Endothelial cell of hepatic sinusoid (primary cell): Measurements from ENCODE around the gene DSCAM.
"Not testable (repeated sequence)": the region's sequence is repeated elsewhere in the genome, so short reads cannot be mapped to it uniquely, and the experiment has no call there.

Source experiments
- in situ Hi-C: cut with HindIII; loops from 2 replicates; pipeline ENCODE4 v1.10.0; 2017; ENCODE audit warnings: low sequenced_read_pairs

Gene DSCAM

DNA sequence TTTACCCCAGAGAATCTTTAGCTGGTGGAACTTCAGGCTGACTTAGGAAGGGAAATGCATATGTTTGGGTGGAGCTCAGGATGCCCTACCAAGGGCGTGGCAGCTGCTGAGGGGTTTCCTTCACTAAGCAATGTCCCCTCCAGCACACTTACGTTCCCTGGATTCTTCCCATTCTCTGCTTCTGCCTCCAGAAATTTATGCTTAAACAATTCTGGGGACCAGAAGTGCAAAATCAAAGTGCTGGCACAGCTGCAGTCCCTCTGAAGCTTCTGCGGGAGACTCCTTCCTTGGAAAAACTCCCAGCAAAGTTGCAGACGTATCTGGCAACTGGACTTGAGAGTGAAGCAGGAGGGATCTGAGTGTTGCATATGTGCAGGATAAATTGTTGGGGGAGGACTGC is 576.9 kb downstream of the DSCAM start:
- in situ Hi-C loops, result no loop called here

DNA sequence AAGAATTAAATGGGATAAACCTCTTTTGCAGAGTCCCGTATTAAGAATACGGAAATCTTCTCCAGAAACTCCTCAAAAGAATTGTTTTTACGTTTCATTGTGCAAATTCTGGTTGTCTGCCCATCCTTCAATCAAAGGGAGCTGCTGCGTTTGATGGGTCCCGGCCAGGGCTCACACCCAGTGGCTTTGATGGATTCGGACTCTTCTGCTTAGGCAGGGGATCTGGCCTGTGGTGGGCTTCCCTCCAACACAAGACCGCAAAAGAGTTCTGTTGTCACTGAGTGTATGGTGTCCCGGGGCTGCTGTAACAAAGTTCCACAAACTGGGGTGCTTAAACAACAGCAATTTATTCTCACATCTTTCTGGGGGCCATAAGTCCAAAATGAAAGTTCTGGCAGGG is 577.7 kb downstream of the DSCAM start:
- in situ Hi-C loops, result no loop called here

DNA sequence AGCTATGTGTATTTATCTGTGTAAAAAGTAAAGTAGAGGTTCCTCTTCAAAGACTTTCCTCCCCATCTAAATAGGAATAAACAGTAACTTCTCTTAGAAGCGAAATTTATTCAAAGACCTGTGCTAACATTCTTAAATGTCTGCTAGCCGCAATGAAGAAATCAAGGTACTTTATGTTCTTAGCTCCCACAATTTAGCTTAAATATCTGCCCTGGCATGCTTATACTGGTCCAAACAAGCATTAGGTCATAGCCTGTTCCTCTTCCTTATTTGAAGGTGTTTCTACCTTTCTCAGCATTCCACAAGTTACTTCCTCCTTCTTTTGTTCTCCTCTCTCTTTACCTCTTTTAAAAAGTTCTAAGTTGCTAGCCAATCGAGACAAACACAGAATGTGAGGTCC is 588.5 kb downstream of the DSCAM start:
- in situ Hi-C loops, result not testable (repeated sequence)

DNA sequence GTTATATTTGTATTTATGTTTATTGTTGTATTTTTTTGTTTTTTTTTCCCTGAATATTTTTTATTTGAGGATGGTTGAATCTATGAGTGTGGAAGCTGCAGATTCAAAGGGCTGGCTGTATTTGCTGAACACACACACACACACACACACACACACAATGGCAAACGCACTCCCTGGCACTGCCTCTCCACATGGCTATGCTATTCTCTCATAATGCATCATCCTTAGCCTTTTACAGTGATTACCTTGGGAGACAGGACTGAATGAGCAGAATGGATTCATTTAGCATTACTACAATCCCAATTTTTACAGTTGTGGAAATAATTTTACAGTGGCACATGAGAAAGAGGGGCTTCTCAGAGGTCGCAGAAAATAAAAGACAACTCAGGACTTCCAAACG is 589.6 kb downstream of the DSCAM start:
- in situ Hi-C loops, result no loop called here

DNA sequence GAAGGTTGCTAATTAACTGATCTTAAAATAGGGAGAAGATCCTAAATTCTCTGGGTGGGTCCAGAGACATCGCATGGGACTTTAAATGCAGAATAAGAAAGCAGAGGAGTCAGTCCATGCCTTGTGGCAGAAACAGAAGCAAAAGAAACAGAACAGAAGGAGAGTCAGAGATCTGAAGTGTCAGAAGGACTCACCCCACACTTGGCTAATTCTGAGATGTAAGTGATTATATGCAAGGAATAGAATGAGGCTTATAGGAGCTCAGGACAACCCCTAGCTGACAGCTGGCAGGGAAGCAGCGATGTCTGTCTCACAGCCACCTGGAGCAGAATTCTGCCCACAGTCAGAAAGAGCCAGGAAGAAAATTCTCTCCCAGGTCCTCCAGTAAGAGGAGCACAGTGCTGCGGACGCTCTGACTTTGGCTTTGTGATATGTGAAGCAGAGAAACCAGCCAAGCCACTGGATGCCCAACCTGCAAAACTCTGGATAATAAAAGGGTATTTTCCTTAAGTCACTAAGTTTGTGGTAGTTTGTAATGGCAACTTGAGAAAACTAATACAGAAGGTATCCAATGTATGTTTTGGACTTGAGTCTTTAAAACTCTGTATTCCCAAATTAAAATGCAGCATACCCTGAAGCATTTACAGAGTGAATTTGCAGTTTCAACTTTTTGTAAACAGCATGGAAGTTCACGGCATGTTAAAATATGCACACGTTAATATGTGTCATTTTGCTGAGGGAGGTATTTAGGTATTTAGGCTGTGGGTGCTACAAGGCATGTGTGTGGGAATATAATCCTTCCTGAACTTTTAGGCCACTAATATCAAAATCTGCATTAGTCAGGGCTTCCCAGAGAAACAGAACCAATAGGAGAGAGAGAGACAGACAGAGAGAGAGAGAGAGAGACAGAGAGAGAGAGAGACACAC is 591.2 kb downstream of the DSCAM start:
- in situ Hi-C loops, result no loop called here

DNA sequence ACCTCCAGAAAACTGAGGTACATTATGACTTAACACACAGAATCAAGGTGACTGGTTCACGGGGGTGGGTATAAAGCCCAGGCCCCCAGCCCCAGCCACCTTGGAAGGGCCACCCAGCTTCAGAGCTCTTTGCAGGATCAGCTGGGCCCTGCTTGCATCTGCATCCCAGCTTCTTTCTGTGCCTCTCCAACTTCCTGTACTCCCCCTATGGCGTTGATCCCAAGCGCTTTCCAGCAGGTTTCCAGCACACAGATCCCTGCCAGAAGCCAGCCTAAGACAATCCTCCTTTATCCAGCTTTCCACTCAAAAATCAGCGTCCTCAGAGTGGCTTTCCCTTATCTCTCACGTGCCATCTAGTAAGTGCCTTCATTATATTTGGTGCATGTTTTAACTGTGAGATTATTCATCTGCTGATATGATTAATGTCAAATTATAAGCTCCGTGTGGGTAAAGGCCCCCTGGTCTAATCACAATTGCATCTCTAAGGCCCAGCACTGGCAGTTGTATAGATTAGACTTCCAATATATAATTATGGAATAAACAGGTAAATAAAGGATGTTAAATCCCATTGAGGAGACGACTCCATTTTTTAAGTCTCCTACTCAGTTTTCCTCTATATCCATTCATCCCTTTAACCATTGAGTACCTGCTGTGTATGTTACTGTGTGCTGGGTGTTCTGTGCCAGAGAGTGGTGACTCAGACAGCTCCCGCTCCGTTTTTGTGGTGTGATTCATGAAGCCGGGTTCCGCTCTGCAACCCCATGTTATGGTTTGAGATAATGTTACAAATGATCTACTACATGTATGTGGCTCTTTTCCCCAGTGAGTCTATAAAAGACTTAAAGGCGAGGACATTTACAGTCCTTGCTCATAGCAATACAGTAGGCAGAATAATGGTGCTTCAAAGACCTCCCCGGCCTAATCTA is 592.2 kb downstream of the DSCAM start:
- in situ Hi-C loops, result no loop called here

DNA sequence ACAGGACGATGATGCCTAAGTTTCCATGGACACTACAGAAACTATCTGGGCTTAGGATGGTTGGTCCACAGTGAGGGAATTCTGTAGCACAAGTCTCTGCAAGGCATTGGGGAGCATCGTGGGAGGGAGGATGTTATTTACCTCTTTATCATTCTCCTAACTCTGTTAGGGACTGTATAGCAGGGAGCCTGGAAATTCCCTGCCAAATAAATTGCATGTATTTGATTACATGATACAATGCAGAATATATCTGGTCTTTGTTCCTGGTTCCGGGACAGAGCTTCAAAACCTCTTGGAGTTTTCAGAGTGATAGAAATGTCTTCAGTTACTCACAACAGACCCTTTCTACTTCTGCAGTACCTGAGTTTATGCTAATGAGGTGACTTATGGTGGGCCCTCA is 593.8 kb downstream of the DSCAM start:
- in situ Hi-C loops, result no loop called here

DNA sequence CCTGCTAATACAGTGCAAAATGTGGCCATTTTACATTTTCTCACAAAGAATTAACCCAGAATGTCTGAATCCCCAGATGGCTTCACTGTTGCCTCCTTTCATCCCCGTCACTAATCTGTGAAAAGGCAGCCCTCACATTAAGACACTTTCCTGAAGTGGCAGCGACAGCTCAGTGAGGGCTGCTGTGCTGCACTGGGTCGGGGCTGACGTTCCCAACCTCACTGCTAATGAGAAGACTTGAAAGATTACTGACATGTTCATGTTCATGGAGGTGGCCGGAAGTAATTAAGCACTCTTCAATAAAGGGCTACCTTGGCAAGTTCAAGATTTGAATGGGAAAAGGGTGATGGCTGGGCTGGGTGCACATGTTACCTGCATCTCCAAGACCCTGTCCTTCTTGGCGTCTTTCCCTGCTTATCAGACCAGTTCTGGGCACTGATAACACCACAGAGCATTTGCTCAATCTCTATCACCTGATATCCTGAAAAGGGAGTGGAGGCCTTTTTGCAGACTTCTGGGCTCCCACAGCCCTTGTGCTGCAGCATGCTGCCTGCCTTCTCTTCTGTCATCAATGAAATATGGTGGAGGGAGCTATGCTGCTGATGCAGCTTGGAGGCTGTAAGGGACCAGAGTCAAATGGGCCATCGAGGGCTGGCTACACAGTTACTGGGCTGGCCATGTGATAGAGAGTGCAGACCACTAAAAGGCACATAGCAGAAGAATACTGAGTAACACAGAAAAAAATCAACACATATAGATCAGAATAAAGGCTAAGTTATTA is 596.3 kb downstream of the DSCAM start:
- in situ Hi-C loops, result no loop called here

DNA sequence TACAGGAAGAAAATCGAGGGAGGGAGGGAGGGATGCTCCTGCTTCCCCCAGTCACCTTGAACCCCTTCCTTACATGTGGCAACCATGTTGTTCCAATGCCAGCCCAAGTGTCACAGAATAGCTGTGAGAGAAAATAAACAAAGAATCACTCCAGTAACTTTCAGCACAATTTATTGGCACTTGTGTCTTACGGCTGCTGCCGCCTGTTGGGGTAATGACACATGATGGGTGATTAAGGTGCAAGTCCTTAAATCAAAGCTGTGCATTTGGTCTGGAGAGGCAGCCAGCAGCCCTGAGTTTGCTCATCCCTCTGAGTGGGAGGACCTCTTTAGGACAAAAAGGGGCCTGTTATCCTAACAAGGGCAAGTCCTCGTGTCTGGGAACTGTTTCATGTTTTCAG is 602.0 kb downstream of the DSCAM start:
- in situ Hi-C loops, result no loop called here

DNA sequence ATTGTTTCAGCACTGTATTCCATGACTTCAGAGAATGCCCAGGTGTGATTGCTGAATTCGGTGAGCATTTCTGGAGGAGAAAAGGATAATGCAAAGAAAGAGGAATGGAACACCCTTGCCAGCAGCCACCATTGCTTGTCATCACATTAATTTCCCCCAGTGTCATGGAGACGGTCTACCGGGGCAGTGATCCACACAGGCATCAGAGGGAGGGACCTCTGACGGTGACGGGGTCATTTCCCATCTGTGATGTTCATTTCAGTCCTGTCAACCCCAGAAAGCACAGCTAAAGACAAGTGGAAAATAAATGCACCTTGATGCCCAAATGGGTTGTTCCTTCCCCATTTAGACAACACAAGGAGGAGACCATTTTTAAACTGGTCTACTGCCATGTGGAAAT is 603.3 kb downstream of the DSCAM start:
- in situ Hi-C loops, result no loop called here

DNA sequence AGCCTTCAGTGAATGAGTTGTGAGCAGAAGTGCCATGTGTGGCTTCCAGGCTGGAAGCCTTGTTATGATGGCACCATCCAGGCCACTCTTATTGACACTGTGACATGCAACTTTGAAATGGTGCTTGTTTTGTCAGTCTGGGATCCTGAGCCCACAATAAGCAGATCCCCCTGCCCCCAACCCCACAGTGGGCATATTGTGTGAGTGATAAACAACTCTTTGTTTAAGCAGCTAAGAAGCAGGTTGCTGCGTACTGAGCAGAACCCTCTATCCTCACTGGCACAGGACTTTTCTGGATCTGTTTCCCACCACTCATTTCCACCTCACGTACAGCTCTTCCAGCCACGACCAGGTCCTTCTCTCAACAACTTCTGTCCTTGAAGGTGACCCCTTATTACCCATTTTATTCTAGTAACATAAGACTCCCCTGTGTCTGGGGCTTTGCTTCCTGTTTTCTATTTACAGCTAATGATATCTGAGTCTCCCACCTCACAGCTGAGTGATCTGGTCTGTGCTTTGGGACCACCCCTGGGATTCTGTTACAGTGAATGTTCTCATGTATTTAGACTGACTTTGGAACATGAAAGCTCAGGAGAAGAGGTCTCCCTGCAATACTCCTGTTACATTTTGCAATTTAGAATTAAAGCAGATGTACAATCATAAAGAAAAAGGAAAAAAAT is 604.2 kb downstream of the DSCAM start:
- in situ Hi-C loops, result no loop called here

DNA sequence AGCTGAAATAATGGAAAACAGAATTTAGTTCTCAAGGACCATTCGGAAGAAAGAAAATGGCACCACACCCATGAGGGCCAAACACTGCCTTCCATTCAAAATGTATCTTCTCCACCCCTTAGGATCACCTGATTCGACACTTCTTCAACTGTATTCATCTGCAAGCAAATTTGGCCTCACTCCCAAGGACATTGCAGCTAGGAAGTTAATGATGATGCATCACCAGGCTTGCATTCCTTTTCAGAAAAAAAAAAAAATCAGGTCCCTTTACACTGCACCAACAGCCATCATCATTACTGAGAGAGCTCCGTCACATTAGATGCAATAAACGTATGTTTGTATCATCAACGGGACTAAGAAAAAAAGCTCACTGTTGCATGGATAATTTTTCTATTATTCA is 611.4 kb downstream of the DSCAM start:
- in situ Hi-C loops, result no loop called here

DNA sequence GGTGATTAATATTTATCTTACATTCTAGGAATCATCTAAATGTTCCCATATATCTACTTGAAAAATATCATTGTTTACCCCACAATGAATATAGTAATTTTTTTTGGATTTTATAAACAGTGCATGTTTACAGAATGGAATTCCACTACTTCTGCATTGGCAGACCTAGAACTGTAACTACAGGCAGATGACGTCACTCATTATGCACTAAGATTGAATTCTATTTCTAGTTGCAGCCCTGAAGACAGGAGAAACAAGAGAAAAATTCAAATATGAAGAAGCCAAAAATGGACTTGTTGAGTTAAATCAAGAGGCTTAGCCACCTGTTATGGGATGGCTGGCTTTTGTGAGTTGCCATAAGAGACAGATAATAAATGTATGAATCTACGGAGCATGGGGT is 615.0 kb downstream of the DSCAM start:
- in situ Hi-C loops, result no loop called here

DNA sequence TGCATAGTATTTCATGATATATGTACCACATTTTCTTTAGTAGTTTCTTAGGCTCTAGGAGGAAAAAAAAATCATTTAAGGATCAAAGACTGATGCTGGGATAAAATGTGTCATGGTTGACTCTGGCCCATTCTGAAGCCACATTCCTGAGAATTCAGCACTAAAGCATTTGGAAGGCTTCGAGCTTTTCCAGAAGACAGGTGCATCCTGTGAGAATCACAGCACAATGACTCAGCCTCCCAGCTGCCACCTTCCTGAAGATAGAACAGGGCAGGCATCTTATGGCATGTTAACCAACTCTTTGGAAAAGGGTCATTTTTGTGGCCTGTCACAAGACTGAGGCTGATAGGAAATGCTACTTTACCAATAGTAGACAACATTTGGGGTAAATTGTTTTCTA is 619.9 kb downstream of the DSCAM start:
- in situ Hi-C loops, result no loop called here

DNA sequence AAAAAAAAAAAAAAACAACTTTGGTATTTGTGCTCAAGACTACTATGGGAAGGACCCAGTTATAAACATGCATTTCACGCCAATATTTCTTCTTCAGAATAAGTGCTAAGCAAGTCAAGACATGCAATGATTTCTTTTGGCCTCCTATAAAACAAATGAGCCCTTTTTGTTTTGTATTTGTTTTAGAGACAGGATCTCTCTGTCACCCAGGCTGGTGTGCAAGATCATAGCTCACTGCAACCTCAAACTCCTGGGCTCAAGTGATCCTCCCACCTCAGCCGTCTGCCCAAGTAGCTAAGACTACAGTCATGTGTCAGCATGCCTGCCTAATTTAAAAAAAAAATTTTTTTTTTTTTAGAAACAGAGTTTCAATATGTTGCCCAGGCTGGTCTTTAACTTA is 631.0 kb downstream of the DSCAM start:
- in situ Hi-C loops, result no loop called here

DNA sequence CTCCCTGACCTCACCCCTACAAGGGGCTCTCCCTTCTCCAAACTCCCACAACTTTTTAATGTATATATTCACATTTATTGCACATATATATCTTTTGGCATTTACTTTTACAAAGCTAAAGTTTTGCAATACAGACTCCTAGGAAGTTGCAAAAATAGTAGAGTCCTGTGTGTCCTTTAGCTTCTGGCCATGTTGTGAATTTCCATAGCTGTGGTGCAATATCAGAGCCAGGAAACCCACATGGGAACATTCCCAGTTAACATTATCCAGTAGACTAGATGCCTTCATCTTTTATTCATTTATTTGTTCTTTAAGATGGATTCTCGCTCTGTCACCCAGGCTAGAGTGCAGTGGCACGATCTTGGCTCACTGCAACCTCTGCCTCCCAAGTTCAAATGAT is 636.7 kb downstream of the DSCAM start:
- in situ Hi-C loops, result no loop called here

DNA sequence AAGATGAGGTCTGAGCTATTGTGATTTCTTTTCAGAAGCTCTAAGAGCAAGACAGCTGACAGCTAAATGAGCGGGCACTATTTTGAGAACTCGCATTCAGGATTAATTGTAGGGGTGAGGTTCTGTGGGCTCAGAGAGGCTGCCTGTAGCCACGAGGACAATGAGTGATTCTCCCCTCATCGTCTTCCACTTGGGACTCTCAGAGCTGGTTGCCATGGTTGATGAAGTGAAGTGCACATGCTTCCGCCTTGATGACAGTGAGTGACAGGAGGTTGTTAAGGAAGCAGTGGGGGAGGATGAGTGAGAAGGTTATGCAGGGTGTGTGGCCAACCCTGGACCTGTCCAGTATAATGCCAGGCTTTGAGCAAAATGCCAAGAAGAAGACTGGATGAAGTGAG is 638.0 kb downstream of the DSCAM start:
- in situ Hi-C loops, result no loop called here

DNA sequence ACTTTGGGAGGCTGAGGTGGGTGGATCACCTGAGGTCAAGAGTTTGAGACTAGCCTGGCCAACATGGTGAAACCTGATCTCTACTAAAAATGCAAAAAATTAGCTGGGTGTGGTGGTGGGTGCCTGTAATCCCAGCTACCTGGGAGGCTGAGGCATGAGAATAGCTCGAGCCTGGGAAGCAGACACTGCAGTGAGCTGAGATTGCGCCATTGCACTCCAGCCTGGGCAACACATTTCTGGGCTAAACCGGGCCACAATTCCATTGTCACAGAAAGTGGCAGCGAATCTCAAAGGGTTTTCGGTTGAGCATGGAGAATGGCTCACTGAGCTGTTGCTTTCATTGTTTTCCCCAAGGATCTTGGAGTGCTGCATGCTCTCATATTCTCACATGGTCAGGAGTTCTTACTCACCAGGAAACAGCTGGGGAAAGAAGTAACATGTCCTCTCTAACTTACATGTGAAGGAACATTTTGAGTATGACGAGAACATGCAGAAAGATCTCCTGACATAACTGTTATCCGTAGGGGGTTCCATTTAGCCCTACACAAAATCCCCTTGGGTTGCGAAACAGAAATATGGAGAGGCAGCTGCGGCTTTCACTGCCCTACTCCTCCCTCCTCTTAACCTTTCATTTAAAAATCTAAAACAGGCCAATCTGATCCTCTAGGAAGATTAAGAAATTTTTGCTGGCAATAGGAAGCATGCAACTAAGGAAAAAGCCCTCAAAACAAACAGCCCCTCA is 638.6 kb downstream of the DSCAM start:
- in situ Hi-C loops, result no loop called here

DNA sequence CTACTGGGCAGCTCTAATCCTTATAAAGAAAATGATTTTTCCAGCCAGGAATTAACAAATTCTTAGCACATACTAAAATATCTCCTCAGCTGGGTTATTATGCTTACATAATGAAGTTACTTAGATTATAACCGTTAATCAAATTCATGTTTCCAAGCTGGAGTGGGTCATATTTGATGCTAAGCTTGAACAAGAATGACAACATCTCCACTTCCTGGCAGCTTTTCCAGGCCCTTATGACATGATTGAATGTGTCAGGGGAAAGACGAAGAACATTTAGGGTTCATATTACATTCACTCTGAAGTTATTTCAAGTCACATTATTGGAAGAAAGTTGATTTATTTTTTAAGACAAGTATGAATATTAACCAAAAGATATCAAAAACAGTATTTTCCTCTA is 646.0 kb downstream of the DSCAM start:
- in situ Hi-C loops, result no loop called here

DNA sequence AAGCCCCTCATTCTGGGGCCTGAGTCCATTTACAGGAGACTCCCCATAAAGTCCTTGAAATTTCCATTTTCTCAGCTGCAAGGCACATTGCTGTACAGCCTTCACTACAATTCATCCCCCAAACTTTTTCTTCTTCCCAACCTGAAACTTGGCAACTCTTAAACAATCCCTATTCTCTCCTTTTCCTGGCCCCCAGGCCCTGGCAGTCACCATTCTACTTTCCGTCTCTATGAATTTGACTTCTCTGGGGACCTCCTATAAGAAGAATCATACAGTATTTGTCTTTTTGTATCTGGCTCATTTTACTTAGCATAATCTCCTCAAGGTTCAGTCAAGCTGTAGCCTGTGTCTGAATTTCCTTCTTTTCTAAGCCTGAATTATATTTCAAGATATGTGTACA is 646.8 kb downstream of the DSCAM start:
- in situ Hi-C loops, result no loop called here
